Measurements from ENCODE around the gene MAP2K3. TPM values are rescaled to one million over a fixed set of nuclear protein-coding genes. Genes with fewer than 3 reads are reported as not detected.

Gene MAP2K3
- total and polyA plus RNA-seq, 2 of the 8 experiments (the other 6 are each of a cell fraction or from before 2014, with no cell fraction given): 16.9 to 33.5 TPM

DNA sequence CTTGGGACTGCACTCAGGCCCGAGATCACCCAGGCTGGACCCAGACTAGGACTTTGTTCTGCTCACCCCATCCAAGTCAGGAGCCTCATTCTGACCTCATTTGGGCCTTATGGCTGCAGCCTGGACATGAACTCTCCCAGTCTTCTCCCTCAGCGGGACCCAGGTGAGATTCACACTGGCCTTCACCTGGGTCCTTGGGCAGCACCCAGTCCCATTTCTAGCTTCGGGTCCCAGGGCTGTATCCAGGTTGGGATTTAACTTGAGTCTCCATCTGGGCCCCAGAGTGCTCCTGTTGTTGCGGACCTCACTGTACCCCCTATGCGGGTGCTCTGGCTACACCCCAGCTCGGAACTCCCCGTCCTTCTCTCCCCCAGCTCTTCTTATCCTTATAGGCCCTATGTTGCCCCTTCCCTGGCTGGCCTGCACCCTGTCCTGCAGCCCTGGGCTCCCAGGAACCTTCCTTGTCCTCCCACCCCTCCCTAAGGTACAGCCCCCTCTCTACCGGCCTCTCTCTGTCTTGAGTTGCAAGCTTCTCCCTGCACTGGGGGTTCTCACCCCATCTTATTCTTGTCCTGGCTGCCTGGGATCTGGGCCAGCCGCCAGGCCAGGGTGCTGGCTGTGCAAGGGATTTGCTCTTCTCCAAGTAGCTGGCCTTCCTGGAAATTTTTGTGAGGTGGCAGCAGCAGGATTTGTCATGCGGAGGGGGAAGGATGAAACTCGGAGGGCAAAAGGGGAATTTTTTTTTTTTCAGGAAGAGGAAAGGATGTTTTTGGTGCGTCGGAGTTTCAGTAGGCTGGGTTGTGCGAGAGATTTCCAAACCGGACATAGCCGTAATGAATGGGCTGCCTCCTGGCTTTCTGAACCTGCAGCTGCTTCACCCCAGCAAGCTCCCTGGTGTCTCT, 904 bp downstream of the MAP2K3 start:
- no peak overlapping the region for H2AK5ac ChIP-seq (ENCODE audit: low read depth, low read length)
- H2BK20ac ChIP-seq (ENCODE audit: low read length): no peak overlapping the region
- peaks cover 8% of the 10 kb centered on the region; the same call in 1 of the 2 replicates for H3K23me2 ChIP-seq (ENCODE audit: low read depth, low read length)
- peaks cover 4 to 5% of the 10 kb centered on the region in 2 experiments for H4K20me1 ChIP-seq (replicated peaks in 1 of 2; ENCODE audit: control insufficient read depth in 1 of 2, insufficient read depth in 2 of 2, low read length in 2 of 2)
- ChIA-PET CTCF (ENCODE audit: partially characterized antibody) (interaction anchor here (0.6 to 4.3 kb wide), 9 partner anchors 9 to 227 kb away, joined by 3 to 17 read pairs (median 4); partner anchors contain the start of gene KCNJ12), POLR2A (ENCODE audit: partially characterized antibody) (interaction anchor here (0.6 to 2.1 kb wide), 8 partner anchors 10 to 252 kb away, joined by 3 to 6 read pairs (median 3); partner anchors contain the start of gene USP22)
- H4K8ac ChIP-seq (ENCODE audit: extremely low read depth, insufficient read depth, low read length): no peak overlapping the region
- no peak overlapping the region for H2BK5ac ChIP-seq (ENCODE audit: low read depth, low read length)
- no peaks in the 10 kb centered on the region; a peak in 1 of 4 replicates for H3K9me3 ChIP-seq (ENCODE audit: insufficient read depth in 2 of 2, low read depth in 1 of 2, low read length in 1 of 2)
- H3K14ac ChIP-seq (ENCODE audit: insufficient read length): no peak overlapping the region
- TF ChIP-seq, protein P1, sequence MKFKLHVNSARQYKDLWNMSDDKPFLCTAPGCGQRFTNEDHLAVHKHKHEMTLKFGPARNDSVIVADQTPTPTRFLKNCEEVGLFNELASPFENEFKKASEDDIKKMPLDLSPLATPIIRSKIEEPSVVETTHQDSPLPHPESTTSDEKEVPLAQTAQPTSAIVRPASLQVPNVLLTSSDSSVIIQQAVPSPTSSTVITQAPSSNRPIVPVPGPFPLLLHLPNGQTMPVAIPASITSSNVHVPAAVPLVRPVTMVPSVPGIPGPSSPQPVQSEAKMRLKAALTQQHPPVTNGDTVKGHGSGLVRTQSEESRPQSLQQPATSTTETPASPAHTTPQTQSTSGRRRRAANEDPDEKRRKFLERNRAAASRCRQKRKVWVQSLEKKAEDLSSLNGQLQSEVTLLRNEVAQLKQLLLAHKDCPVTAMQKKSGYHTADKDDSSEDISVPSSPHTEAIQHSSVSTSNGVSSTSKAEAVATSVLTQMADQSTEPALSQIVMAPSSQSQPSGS (IDR thresholded peaks at IDR 0.05; ENCODE audit: low read length): no peak
- TF ChIP-seq SIN3A (conservative IDR thresholded peaks at IDR 0.05 in 1 of 2, IDR thresholded peaks at IDR 0.05 in 1 of 2; ENCODE audit: low read depth in 1 of 2, low read length in 2 of 2): peak in 1 of 2 experiments; percentile 57; a peak in 1 of 4 replicates
- H4K91ac ChIP-seq (replicated peaks; ENCODE audit: insufficient read length, low read length): no peak overlapping the region
- no peak overlapping the region for H2BK120ac ChIP-seq (replicated peaks; ENCODE audit: low read depth, low read length)
- peak overlapping the region; percentile 33 for H3K4ac ChIP-seq (replicated peaks; ENCODE audit: insufficient read length, low read depth, low read length)
- peaks cover 9 to 25% (median 18%) of the 10 kb centered on the region in 4 experiments for H3K27me3 ChIP-seq (replicated peaks in 1 of 4; ENCODE audit: control insufficient read depth in 3 of 4, extremely low read depth in 1 of 4, insufficient read depth in 3 of 4, low read length in 3 of 4)
- H3K27ac ChIP-seq (ENCODE audit: low read depth, low read length): no peak overlapping the region
- no peak overlapping the region for H2BK12ac ChIP-seq (ENCODE audit: low read depth, low read length)
- no peak overlapping the region for H3K23ac ChIP-seq (ENCODE audit: insufficient read length)
- no peak for DNase-seq (ENCODE audit: low read depth in 1 of 2, low spot score in 2 of 2)
- H3K4me1 ChIP-seq (replicated peaks in 1 of 4; ENCODE audit: control insufficient read depth in 3 of 4, insufficient read depth in 4 of 4, low read length in 3 of 4): peaks cover 0 to 19% (median 9%) of the 10 kb centered on the region in 4 experiments; a peak in 6 of 7 replicates
- no peaks in the 10 kb centered on the region for H3K36me3 ChIP-seq (ENCODE audit: control insufficient read depth in 2 of 4, insufficient read depth in 4 of 4, low read length in 3 of 4)
- H3K79me1 ChIP-seq (ENCODE audit: low read depth, low read length): peaks cover 18% of the 10 kb centered on the region
- H3K56ac ChIP-seq (replicated peaks; ENCODE audit: insufficient read length, low read depth, low read length): no peak overlapping the region
- H3K79me2 ChIP-seq (ENCODE audit: control insufficient read depth in 1 of 2, insufficient read depth in 2 of 2, low read length in 2 of 2): peaks cover 0 to 33% of the 10 kb centered on the region in 2 experiments; a peak in 2 of 4 replicates
- H2BK15ac ChIP-seq (ENCODE audit: low read length): no peak overlapping the region
- H2AFZ ChIP-seq (ENCODE audit: low read length): no peak overlapping the region
- peak overlapping the region; percentile 60 for H3K18ac ChIP-seq (ENCODE audit: extremely low read depth, low read length)
- H3K4me3 ChIP-seq (ENCODE audit: extremely low read depth in 1 of 4, insufficient read depth in 2 of 4, low read depth in 3 of 4, low read length in 4 of 4): peak overlapping the region; percentile 47 to 81 (median 68)
- WGBS, 2 experiments (ENCODE audit: extremely low coverage in 1 of 2, insufficient coverage in 1 of 2, insufficient read length in 1 of 2, insufficient replicate concordance in 2 of 2, low coverage in 1 of 2, low lambda C conversion rate in 2 of 2, missing lambda C conversion rate in 1 of 2): 59% methylated on average over 15 of the region's 16 CpGs; no CpG with 5 or more reads in 1 of the 2 experiments
- peak overlapping the region; percentile 83 to 91 for H3K4me2 ChIP-seq (ENCODE audit: insufficient read depth in 1 of 2, low read depth in 2 of 2, low read length in 2 of 2)
- peak overlapping the region in 3 of 4 experiments; percentile 43 to 58 (median 56); a peak in 5 of 7 replicates for H3K9ac ChIP-seq (replicated peaks in 1 of 4; ENCODE audit: extremely low read depth in 1 of 4, low read depth in 3 of 4, low read length in 3 of 4)
- no peak overlapping the region for H4K5ac ChIP-seq (ENCODE audit: insufficient read length, low read depth, low read length)
- no peak for FAIRE-seq
